NT2/D1 (cell line): ENCODE measurements around the gene PPP2CA.

Experiments used
- DNase-seq: peaks from one replicate; pipeline ENCODE4 v3.0.0-alpha.2; 2011; ENCODE audit warnings: low read depth, low spot score
- H3K27me3 ChIP-seq: 2 replicates; pipeline ENCODE4 v1.6.0; 2011; ENCODE audit warnings: mild to moderate bottlenecking; ENCODE audit not compliant: insufficient read length, insufficient read depth
- H3K36me3 ChIP-seq: 2 replicates; pipeline ENCODE4 v1.6.1; 2011; ENCODE audit warnings: mild to moderate bottlenecking, low read length, mixed read lengths; ENCODE audit not compliant: insufficient read depth, insufficient read length
- H3K4me1 ChIP-seq: 2 replicates; pipeline ENCODE4 v1.5.1; 2011; ENCODE audit not compliant: insufficient read depth, insufficient read length
- H3K4me3 ChIP-seq: 2 replicates; pipeline ENCODE4 v1.5.1; 2011; ENCODE audit warnings: low read depth; ENCODE audit not compliant: insufficient read length
- H3K9ac ChIP-seq: 2 replicates; pipeline ENCODE4 v1.6.0; 2011; ENCODE audit warnings: low read depth; ENCODE audit not compliant: insufficient read length
- H3K9me3 ChIP-seq: 2 replicates; pipeline ENCODE4 v1.5.1; 2011; ENCODE audit warnings: mild to moderate bottlenecking, low read length; ENCODE audit not compliant: insufficient read depth
- SUZ12 ChIP-seq: IDR thresholded peaks from 2 replicates; pipeline ENCODE4 v1.6.1; 2011; ENCODE audit not compliant: insufficient read length, insufficient read depth; ENCODE audit errors: extremely low read depth
- YY1 ChIP-seq: IDR thresholded peaks from 2 replicates; pipeline ENCODE4 v1.6.1; 2011; ENCODE audit not compliant: insufficient read length, insufficient read depth
- ZNF274 ChIP-seq: IDR thresholded peaks from 2 replicates; pipeline ENCODE4 v1.6.1; 2011; ENCODE audit warnings: mild to moderate bottlenecking, low read depth, low read length

PPP2CA gene

DNA sequence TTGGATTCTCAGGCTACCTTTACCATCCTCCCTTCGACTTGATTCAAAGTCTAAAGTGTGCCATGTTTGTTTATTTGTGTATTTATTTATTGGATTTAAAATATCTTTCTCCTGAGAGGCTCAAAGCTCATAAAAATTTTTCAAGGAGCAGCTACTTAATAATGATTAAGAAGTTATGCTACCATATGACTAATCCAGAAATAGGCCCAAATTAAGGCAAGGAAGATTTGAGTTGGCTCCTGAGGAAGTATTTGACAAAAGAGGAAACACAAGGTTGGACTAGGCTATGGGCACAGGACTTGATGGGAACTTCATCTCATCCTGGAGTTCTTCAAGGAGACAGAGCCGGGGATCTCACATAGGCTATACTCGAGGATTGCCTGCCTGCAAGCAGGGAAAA is 22.4 kb upstream of the PPP2CA start:
- DNase-seq: no peak

DNA sequence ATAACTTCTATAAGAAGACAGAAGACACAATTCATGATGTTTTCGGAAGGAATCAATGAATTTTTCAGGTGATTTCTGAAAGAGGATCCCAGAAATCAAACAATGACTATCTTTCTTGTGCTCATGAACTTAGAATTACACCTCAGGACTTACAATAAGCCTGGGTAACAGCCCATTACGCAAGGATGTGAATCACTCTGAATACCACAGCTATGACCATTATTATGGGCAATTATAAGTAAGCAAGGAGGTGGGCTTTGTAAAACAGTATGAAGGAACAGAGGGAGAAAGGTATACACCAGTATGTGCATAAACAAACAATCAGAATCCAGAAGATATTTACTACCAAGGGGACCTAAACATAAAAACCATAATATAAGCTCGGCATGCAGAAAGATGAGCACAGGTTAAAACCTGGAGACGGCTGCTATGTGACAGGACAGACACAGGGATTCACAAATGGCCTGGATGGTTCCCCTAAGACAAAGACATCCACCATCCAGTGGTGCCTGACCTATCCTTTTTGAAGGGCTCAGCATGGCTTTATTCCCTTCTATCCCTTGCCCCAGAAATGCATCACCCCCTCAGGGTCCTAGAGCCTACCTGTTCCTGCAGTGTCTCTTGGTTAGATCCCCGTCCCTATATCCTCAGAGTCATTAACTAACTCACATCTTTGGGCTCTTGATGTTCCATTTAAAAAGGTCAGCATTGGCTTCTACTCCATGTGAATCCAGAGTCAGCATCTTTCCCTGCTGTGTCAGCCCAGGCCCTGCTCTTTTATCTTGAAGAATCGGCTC is 21.8 kb upstream of the PPP2CA start:
- no peaks in the 10 kb centered on the region for H3K36me3 ChIP-seq
- TF ChIP-seq ZNF274 (no peak), YY1 (no peak), SUZ12 (no peak)
- peaks cover 4% of the 10 kb centered on the region for H3K4me1 ChIP-seq
- H3K27me3 ChIP-seq: no peaks in the 10 kb centered on the region
- no peak for DNase-seq
- H3K4me3 ChIP-seq: no peak overlapping the region
- no peaks in the 10 kb centered on the region for H3K9me3 ChIP-seq
- H3K9ac ChIP-seq: no peak overlapping the region

More for the DNA sequence above, 22.4 kb upstream of the PPP2CA start:
- no peak overlapping the region for H3K4me3 ChIP-seq
- peaks cover 4% of the 10 kb centered on the region for H3K4me1 ChIP-seq
- H3K27me3 ChIP-seq: no peaks in the 10 kb centered on the region
- H3K9ac ChIP-seq: no peak overlapping the region
- no peaks in the 10 kb centered on the region for H3K36me3 ChIP-seq
- H3K9me3 ChIP-seq: no peaks in the 10 kb centered on the region
- no peak for TF ChIP-seq YY1
- no peak for TF ChIP-seq SUZ12
- no peak for TF ChIP-seq ZNF274

DNA sequence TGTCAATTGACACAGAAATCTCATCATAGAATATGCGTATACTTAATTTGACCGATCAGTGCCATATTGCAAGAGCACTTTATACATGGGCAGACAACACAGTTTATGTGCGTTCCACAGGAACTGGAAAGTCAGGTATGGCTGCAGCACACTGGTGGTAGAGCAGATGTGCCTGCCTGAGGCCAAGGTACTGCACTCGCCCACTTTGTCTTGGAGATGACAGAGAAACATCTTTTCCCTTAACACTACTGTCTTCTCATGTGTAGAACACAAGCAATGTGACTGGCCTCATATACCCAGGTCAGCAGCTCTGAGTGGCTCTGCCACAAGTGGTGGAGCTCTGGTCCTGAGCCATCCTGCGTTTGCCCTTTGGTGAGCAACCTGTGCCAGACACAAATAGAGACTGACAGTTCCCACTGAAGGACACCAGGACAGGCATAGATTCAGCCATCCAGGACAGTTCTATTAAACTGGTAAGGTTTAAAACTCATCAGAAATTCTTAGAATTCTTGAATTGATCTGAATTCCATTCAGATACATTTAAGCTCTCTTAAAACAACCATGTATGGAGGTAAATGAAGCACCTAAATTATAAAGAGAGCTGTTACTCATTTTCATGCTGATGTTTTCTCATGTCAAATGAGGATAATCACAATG is 21.0 kb upstream of the PPP2CA start:
- Histone ChIP-seq H3K4me3 (no peak overlapping the region), H3K27me3 (no peaks in the 10 kb centered on the region), H3K9me3 (no peaks in the 10 kb centered on the region), H3K36me3 (no peaks in the 10 kb centered on the region), H3K4me1 (peaks cover 4% of the 10 kb centered on the region), H3K9ac (no peak overlapping the region)
- TF ChIP-seq YY1: no peak
- TF ChIP-seq SUZ12: no peak
- no peak for TF ChIP-seq ZNF274
- DNase-seq: no peak

- H3K36me3 ChIP-seq: no peaks in the 10 kb centered on the region
- H3K4me3 ChIP-seq: no peak overlapping the region
- H3K27me3 ChIP-seq: no peaks in the 10 kb centered on the region
- no peak for TF ChIP-seq YY1
- no peak for TF ChIP-seq SUZ12
- TF ChIP-seq ZNF274: no peak
- no peak overlapping the region for H3K9ac ChIP-seq
- DNase-seq: no peak
- peaks cover 4% of the 10 kb centered on the region for H3K4me1 ChIP-seq
- H3K9me3 ChIP-seq: no peaks in the 10 kb centered on the region
Observed at GRCh38 chr5:134245692-134246091, 19.8 kb upstream of the PPP2CA start.

DNA sequence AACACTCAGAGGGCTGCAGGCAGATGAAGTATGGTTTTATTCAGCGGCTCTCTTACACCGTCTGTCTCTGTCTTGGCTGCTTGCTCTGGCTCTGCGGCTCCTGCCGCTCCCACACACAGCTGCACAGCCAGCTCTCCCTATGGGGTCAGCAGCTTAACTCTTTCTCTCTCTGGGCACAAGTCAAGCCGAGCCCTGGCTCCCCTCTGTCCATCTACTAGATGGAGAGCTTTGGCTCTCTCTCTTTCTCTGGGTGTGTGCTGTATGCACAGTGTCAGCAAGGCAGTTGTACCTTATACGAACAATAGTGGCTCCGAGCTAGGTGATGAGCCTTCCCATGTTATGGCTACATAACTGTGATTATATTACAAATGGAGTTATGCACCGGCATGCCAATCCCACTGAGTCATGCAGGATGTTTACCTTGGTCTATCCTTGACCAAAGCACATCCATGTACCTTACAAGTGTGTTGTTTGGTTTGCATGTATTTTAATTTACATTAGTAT is 19.3 kb upstream of the PPP2CA start:
- Histone ChIP-seq H3K9ac (no peak overlapping the region), H3K27me3 (no peaks in the 10 kb centered on the region), H3K36me3 (no peaks in the 10 kb centered on the region), H3K4me3 (no peak overlapping the region), H3K9me3 (no peaks in the 10 kb centered on the region), H3K4me1 (peaks cover 4% of the 10 kb centered on the region)
- no peak for DNase-seq
- TF ChIP-seq YY1: no peak
- no peak for TF ChIP-seq SUZ12
- TF ChIP-seq ZNF274: no peak

- H3K4me1 ChIP-seq: peaks cover 4% of the 10 kb centered on the region
- TF ChIP-seq YY1: no peak
- TF ChIP-seq SUZ12: no peak
- TF ChIP-seq ZNF274: no peak
- DNase-seq: no peak
- H3K4me3 ChIP-seq: no peak overlapping the region
- no peaks in the 10 kb centered on the region for H3K36me3 ChIP-seq
- H3K9me3 ChIP-seq: no peaks in the 10 kb centered on the region
- no peaks in the 10 kb centered on the region for H3K27me3 ChIP-seq
- H3K9ac ChIP-seq: no peak overlapping the region
Observed at GRCh38 chr5:134242146-134242545, 16.3 kb upstream of the PPP2CA start.

DNA sequence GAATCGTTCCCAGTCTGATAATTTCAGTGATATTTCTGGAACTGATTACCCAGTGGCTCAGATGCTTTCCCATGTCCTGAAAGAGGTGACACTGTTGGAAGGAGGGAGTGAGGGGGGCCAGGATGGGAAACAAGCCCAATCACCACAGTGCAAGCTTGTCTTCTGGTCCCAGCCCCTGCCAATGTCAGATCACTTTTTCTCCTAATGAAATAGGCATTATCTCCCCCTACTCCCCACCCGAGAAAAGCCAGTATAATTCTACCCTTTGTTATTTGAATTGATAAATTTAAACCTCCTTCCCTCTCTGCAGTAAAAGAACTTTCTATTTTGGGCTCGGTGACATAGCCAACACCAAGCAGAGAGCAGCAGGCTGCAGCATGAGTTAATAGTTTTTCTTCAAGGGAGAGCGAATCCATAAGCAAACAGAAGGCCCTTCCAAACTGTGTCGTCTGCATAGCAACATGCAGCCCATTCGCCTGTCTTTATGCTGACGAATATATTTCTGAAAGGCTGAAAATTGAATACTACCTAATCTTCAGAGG is 14.6 kb upstream of the PPP2CA start:
- TF ChIP-seq YY1 (no peak), SUZ12 (no peak), ZNF274 (no peak)
- Histone ChIP-seq H3K27me3 (no peaks in the 10 kb centered on the region), H3K9me3 (no peaks in the 10 kb centered on the region), H3K36me3 (no peaks in the 10 kb centered on the region), H3K9ac (no peak overlapping the region), H3K4me3 (no peak overlapping the region), H3K4me1 (peaks cover 4% of the 10 kb centered on the region)
- DNase-seq: no peak
